HS-27A (cell line): ENCODE data around the gene MSANTD1.

Experiments
- DNase-seq: peaks from one replicate; pipeline ENCODE4 v3.0.0-alpha.2; 2012; ENCODE audit warnings: low read depth, missing footprints

The MSANTD1 gene

DNA sequence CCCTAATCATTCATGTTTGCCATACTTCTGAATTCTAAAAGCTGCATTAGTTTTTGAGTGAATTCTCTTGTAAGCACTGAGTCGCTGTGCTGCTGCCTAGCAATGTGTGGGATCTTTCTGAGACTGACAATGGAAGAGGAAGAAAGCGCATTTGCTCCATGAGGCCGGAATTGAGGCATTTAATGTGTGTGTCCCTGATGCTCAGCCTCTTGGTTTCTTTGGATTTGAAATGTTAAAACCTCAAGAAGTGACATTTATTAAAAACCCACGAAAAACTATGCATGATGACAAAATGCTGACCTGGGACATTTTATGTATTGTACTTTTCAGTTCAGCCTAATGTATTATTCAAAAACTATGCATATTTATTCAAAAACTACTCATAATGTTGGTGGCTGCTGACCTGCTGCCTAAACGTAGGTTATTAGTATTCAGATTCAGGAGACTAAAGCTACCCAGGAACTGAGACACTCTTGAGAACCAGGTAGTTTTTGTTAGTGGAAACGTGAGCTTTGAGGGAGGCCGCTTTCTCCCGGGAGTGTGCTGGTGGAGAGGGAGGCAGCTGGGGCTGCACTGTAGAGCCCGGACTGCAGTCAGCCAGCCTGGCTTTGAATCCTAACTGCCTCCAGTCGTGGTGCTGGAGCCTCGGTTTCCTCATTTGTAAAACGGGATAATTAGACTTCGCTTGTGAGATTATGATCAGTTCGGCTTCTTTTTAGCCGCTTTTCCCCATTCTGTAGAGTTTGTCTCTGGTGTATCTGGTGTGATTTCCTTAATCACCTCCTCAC, 55.2 kb downstream of the MSANTD1 start:
- DNase-seq = no peak

DNA sequence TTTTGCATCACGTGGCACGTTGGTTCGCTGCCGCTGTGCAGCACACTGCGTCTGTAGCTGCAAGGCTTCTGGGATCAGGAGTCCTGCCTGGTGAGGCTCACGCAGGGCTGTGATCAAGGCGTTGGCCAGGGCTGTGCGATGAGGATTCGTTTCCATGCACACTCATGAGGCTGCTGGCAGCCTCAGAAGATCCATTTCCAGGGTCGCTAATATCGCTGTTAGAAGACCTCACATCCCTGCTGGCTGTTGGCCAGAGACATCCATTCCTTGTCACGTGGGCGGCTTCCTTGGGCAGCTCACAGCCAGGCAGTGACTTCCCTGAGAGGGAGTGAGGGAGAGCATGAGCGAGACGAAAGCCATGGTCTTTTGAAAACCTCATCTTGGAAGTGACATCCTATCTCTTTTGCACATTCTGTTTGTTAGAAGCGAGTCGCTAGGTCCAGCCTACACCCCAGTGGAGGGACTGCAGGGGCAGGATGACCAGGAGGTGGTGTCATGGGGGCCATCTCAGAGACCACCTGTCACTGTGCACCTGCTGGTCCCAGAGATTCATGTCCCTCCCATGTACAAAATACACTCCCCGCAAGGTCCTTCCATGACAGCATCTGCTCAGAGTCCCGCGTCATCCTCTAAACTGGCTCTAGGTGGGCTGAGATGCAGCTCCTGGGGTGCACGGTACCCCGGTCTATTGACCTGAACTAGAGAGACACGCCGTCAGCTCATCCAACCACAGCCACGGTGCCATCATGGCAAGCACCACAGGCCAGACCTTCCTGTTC, 56.1 kb downstream of the MSANTD1 start:
- no peak for DNase-seq

DNA sequence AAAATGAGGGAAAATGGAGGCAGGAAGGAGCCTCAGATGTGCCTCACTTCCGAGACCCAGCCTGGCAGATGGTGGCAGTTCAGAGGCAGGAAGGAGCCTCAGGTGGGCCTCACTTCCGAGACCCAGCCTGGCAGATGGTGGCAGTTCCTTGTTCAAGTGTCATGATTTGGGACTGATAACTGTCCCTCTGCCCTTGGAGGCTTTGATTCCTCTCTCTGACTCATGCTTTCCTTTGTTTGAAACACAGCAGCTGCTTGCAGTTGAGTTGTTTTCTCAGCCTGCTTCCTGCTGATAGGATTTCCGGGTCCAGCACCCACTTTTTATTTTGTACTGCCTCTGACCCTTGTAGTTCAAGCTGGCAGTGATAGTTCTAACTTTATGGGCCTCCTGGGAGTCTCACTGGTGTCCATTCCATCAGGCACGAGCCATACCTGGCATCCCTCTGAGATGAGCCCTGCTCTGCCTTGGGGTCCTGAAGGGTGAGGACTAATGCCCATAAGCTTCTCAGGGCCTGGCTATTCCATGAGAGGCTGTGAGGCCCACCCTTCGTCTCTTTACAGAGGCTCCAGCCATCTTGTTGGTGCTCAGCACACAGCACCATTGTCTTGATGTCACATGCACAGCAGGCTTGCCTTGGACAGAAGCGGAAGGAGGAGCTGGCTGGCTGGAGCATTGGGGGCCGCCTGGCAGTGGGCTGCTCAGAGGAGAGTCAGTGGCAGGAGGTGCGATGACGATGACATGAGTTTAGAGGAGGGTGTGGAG, 56.8 kb downstream of the MSANTD1 start:
- no peak for DNase-seq
